CD4-positive, alpha-beta T cell treated with Interleukin-6 at 100 ng/mL for 8 hours (primary cell): ENCODE measurements around the gene HHEX.
A peak's percentile ranks its signal among the peaks of the same experiment; 100 is the strongest.
"Not testable (repeated sequence)": the region's sequence is repeated elsewhere in the genome, so short reads cannot be mapped to it uniquely, and the experiment has no call there.

ENCODE experiments used
- DNase-seq: peaks from one replicate; pipeline ENCODE4 v3.0.0-alpha.2; 2020; ENCODE audit warnings: mixed read lengths, low spot score

The HHEX gene

DNA sequence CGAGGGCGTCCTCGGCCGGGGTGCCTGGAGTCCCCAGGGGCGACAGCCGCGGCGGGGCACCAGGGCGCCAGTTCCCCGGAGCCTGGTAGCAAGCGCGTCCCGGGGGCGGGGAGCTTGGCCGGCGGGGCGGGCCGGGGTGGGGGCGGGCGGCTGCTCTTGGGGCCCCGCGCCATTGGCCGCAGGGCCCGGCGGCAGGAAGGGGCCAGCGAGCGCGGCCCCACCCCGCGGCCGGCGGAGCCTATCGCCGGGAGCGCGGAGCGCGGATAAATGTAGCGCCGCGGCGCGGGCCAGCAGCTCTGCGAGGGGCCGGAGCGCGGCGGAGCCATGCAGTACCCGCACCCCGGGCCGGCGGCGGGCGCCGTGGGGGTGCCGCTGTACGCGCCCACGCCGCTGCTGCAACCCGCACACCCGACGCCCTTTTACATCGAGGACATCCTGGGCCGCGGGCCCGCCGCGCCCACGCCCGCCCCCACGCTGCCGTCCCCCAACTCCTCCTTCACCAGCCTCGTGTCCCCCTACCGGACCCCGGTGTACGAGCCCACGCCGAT, at the start of gene HHEX:
TSS of gene HHEX (plus strand) at position 293 of the 548 bp plus-strand sequence. CDS start at position 325, 32 bp downstream.
- no peak for DNase-seq

DNA sequence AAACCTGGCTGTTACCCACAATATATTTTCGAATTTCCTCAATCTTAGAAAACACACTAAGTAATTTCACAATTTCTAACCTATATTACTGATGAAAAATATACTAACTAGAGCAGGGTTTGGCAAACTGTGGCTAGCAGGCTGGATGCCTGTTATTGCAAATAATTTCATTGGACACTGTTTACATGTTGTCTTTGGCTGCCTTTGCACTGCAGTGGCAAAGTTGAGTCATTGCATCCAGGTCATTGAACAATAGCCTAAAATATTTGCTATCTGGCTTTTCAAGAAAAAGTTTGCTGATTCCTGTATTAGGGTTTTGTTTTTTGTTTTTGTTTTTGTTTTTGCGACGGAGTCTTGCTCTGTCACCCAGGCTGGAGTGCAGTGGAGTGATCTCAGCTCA, 49.6 kb upstream of the HHEX start:
- no peak for DNase-seq

DNA sequence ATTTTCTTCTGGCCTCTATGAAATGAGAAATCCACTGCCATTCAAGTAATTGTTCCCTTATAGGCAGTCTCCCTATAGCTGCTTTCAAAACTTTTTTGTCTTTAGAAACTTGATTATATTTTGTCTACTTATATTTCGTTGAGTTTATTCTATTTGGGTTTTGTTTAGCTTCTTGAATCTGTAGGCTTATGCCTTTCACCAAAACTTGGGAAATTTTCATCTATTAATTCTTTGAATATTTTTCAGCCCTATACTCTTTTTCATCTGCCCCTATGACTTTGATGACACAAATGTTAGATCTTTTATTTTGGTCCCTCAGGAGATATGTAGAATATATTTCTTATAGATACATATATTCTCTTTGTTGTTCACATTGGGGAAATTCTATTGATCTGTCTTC, 48.3 kb upstream of the HHEX start:
- no peak for DNase-seq

DNA sequence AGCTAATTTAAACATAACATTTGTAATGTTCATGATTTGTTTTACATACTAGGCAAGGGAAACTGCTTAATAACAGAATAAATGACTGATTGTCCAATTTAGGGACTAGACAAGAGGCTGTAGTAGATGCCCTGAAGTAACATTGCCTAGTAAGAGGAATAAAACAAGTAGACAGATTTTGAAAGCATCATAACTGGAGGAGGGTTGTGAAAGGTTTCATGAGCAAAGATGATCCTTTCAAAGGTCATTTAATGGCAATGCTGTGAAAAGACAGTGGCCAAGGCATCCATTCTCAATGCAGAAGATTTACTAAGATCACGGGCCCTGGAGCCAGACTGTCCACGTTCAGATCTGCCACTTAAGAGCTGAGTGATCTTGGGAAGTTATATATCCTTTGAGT, 44.8 kb upstream of the HHEX start:
- no peak for DNase-seq

DNA sequence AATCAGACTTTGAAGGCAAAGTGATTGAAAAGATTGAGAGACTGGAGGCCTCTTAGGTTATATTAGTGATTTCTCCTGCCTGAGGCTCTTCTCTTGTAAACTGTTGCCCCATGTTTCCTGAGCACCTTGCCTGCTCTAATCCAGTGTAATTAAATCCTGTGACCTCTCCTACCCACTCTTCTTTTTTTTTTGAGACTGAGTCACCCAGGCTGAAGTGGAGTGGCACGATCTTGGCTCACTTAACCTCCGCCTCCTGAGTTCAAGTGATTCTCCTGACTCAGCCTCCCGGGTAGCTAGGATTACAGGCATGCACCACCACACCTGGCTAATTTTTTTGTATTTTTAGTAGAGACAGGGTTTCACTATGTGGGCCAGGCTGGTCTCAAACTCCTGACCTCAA, 38.9 kb upstream of the HHEX start:
- not testable (repeated sequence) for DNase-seq

DNA sequence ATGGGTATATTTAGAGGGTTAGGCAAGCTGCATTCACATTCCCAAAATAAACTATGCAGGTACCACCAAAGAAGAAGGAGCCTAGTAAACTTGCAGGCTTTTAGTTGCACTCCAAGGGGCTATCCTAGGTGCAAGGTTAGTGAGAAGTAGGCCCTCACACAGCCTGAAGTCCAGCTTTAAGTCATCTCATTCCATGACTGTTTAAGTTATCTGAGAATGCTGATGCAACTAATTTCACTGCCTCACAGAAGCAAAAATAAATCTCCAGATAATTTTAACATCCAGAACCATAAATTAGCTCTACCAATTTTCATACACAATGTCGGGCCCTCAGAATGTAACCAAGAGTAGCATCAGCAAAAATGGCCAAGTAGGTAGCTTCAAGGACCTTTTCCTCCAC, 34.3 kb upstream of the HHEX start:
- DNase-seq: no peak

DNA sequence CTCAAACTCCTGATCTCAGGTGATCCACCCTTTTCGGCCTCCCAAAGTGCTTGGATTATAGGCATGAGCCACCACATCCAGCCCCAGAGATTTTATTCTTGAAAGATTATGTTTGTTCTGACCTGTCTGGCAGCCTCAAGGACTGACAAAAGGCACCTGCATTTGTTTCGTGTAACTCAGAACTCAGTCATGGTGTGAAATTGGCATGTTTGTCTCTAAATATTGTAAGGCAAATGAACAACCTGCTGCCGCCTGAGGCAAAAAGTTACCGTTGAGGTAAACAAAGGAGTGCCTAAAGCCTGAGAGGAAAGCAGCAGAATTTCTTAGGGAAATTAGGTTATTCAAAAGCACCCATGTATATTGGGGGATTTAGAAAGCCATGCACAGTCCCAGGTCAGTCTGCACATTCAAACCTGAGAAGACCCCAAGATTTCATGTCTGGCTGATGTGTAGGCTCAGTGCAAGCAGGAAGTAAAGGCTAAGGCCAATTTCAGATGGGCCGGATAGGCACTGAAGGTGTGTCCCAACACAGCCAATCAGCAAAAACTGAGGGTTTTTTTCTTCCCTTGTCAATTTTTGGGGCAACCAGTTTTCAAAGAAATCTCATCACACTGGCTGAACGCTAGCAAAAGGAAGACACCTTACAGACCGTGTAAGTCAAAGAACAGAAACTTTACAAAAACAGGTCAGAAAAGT, 33.3 kb upstream of the HHEX start:
- DNase-seq: no peak

DNA sequence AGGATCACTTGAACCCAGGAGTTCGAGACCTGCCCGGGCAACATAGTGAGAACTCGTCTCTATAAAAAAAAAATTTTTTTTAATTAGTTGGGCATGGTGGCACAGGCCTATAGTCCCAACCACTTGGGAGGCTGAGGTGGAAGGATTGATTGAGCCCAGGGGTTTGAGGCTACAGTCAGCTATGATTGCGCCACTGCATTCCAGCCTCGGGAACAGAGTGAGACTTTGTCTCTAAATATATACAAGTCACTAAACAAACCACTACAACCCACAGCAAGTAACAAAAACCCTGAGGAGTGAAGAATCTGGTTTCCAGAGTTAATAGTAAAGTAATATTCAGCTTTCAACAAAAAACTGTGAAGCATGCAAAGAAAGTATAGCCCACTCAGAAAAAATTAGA, 32.7 kb upstream of the HHEX start:
- no peak for DNase-seq

DNA sequence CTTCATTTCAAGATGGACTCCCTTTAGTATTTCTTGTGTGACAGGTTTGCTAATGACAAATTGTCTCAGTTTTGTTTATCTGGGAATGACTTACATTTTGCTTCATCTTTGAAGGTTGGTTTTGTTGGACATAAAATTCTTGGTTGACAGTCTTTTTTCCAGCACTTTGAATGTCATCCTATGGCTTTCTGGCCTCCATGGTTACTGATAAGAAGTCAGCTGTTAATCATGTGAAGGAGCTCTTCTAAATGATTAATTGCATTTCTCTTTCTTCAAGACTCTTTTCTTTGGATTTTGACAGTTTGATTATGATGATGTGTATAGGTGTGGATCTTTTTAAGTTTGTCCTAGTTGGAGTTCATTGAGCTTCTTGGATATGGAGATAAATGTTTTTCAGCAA, 26.9 kb upstream of the HHEX start:
- DNase-seq: no peak

DNA sequence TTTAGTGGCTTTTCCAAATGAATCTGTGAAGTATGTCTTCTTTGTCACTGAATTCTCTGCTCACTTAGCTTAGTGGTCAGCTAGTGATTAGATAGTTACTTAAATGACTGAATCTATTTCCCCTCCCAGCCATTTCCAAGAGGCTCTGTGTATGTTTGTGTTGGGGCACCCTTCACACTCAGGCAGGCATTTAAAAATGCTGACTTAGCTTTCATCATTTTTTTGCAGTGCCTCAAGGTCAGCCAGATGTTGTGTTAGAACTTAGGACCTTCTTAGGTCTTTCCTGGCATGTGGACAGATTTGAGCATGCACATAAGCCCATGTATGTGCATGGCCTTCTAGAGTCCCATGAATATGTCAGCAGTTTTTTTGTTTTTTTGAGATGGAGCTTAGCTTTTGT, 25.4 kb upstream of the HHEX start:
- no peak for DNase-seq

DNA sequence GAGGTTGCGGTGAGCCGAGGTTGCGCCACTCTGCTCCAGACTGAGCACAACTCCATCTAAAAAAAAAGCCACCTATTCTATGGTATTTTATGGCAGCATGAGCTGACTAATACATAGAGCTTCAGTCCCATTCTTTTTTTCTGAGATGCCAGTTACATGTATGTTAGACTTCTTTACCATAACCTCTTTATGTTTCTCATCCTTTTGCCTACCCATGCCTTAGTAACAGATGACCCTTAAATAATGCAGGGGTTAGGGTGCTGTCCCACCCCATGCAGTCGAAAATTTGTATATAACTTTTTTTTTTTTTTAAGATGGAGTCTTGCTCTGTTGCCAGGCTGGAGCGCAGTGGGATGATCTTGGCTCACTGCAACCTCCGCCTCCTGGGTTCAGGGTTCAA, 22.7 kb upstream of the HHEX start:
- no peak for DNase-seq

DNA sequence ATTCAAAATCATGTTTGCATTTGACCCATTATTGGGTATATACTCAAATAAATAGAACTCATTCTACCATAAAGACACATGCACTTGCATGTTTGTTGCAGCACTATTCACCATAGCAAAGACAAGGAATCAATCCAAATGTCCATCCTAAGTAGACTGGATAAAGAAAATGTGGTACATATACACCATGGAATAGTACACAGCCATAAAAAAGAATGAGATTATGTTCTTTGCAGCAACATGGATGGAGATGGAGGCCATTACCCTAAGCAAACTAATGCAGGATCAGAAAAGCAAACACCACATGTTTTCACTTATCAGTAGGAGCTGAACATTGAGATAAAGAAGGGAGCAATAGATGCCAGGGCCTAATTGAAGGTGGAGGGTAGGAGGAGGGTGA, 12.0 kb upstream of the HHEX start:
- no peak for DNase-seq

DNA sequence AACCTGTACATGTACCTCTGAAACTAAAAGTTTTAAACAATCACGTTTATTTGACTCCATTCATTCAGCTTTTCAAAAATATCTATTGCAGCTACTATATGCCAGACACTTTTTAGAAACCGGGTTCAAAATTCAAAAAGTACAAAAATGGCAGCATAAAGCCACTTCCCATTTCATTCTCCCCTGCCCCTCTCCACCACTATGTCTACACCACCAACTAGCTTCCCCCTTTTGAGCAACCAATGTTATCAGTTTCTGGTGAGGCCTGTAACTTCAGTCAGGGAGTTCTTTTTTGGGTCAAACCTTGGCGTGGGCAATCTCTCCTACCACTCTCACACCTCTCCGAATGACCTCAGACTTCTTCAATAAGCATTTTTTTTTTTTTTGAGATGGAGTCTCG, 11.5 kb upstream of the HHEX start:
- no peak for DNase-seq

DNA sequence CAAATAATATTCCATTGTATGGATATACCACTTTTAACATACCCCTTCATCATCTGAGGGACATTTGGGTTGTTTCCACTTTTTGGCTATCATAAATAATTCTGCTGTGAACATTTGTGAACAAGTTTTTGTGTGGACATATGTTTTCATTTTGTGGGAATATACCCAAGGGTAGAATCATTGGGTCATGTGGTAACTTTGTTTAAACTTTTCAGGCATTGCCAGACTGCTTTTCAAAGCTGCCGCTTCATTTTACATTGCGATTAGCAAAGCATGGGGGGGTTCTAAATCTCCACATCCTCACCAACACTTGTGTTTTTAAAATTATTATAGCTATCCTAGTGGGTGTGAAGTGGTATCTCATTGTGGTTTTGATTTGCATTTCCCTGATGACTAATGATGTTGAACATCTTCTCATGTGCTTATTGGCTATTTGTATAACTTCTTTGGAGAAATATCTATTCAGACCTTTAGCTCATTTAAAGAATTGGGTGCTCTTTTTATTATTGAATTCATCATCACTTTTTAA, 8.4 kb upstream of the HHEX start:
- DNase-seq: no peak

DNA sequence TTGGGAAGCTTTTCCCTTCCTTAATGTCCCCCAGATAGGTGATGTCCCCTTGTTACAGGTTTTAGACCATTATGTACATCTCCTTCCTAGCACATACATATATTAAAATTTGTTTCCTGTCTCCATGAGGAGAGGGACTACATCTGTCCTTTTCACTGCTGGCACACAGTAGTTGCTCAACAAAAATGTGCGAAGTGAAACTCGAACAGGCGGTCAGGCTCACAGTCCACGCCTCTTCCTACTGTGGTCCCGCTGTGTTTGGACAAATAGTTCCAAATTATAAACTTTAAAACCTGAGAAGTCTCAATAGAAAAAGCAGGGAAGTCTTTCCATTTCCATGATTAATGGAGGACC, 1.2 kb upstream of the HHEX start:
- DNase-seq: no peak

DNA sequence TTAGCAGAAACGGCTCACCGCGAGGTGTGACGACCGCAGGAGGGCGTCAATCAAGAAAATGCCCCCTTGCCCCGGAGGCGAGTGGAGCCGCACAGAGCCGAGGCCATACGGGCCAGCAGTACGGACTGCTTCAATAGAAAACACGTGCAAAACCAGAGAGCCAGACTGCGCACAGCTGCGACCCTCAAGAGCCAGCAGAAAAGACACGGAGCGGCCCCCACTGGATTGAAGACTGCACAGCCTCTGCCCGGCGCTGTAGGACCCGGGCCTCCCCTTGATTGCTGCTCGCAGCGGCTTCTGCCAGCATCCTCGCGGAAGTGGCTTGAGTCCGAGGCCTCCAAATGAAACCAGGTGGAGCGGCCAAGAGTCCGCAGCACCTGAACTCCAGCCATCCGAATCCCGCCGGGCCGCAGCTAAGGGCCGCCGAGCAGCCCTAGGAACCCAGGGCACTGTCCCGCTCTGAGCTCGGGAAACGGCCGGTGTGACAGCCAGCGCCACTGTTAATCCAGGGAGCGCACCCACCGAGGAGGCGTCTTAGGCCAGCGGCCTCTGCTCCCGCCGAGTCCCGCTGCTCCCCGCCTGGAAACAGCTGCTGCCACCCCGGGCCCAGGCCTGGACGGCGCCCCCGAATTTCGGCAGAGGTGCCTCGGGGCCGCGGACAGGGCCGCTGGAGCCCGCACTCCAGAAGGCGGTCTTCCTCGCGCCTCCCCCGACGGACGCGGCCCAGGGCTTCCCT, 660 bp upstream of the HHEX start:
- DNase-seq: no peak

DNA sequence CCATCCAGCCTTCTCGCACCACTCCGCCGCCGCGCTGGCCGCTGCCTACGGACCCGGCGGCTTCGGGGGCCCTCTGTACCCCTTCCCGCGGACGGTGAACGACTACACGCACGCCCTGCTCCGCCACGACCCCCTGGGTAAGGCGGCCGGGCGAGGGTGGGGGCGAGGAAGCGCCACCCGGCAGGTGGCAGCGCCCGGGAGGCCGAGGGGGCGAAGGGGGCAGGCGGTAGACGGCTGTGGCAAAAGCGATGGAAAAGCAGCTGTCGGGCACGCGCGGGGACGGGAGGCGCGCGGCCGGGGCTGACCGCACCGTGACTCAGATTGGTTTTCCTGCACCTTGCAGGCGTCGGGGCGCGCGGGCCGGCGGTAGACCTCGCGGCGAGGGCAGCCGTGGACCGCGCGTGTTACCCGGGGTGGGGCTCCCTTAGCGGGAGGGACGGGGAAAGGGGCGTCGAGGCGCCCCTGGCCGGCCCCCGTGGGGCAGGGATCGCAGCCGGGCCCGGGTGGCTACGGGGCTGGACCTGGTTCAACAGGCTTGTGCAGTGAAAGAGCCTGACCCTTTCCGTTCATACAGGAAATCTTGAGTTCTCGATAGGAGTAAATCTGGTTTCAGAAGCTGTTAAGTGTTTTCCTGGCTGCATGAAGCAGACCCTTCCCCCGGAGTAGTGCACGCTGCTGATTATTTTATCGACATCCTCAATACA, 608 bp downstream of the HHEX start:
- DNase-seq: peak; percentile 33

DNA sequence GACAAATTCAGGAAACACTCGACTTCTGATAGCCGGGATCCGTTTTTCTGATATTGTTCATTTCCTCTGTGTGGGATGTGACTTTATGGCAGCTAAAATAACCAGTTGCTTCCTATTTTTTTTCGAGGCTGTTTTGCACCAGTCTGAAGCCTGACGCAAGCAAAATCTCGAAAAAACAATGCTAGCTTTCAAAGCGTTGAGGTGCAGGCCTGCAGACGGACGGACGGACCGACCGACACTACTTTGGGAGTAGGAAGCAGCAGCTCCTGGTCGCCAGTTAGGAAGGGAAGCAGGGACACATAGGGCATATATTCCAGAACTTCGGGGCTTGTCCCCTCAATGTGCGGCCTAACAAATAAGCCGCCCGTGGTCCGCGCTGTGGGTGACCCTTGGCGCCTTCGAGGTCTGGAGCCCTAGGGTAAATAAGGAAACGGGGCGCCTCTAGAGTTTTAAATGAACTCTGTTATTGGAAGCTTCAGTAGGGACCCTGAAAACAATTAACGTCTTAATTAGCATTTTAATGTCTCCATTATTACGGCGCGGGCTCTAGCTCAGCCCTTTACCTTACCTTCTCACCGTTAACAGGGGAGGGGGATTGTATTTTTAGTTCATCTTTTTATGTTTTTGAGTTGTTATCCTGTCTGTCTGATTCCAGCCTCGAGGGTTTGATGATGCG, 1.3 kb downstream of the HHEX start:
- DNase-seq: no peak

DNA sequence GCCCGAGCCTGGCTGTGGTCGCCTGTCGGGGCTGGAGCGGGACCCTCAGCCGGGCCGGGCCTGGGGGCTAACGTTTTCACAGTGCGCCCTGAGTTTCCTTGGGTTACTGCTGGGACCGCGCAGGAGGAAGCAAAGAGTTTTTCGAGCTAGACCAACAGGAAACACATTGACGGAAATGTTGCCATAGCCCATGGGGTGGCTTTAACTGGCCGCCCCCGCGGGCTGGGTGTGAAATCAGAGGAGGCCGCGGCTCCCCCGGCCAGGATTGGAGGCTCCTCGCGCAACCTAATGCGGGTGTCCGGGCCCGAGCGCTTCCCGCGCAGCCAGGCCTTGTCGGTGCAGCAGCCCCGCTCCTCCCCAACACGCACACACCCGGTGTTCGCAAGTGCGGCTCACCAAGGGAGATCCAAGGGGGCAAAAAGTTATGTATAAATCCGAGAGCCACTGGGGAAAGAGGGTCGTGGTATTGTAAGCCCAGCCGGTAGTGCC, 1.9 kb downstream of the HHEX start:
- no peak for DNase-seq

DNA sequence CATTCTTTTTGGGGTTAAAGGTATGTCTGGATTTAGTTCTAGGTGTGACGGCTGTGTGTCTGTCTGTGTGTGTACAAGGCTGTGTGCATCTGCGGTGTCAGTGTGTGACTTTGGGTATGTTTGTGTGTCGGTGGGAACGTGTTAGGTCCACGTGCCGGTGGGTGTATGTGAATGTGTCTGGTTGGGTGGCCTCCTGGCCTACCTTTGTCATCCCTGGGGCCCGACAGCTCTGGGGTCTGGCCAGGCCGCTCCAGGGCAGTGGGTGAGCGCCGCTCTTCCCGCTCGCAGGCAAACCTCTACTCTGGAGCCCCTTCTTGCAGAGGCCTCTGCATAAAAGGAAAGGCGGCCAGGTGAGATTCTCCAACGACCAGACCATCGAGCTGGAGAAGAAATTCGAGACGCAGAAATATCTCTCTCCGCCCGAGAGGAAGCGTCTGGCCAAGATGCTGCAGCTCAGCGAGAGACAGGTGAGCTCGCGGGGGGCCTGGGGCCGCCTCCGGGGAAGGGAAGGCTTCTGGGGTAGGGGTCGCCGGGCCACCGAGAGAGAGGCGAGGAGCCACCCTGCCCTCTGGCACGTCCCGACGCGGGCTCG, 2.4 kb downstream of the HHEX start:
- DNase-seq: no peak

DNA sequence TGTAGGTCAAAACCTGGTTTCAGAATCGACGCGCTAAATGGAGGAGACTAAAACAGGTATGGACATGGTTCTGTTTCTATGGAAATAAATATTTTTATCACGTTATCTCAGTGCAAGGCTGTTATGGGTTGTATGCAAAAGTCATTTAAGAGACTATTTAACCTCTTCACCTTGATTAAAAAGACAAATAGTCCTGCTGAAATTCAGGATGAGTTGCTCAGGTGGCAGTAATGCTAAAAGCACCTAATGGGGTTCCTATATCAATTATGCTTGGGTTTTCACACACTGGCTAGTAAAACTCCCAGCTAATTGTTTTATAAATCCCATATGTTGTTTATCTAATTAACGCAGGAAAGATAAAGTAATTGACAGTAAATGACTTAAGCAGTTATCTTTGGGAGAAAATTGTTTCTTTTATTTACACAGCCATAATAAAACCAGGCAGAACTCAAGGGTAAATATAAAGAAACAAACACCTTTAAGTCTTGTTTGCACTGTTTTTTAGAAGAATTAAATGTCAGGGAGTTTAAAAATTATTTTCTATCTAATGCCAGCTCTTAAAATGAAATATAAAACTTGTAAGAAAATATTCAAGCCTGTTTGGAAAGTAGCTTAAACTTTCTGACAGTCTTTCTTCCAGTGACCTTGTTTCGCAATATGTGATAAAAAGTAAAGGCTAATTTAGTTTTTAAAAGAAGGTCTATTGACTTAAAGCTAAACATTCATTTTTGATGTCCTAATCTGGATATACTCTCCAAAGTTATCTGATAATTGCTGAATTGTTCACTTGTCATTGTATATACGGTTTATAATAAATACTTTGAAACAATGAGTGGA, 3.2 kb downstream of the HHEX start:
- DNase-seq: no peak
